GM23338 (cell line): ENCODE measurements around the gene ANKRD34B. TPM values are rescaled to one million over a fixed set of nuclear protein-coding genes. Genes with fewer than 3 reads are reported as not detected.

Experiments used
- ATAC-seq: fragments of 200-7000 bp; cut with Tn5 transposase; 3 replicates; pipeline ENCODE4 v1.9.1; 2020
- DNase-seq: peaks from one replicate; pipeline ENCODE4 v3.0.0-alpha.2; 2015; ENCODE audit warnings: low spot score
- H2AFZ ChIP-seq: fragments of 200-600 bp; sonication (generic); 2 replicates; pipeline ENCODE4 v1.8.0; 2016; ENCODE audit warnings: antibody characterized with exemption, mild to moderate bottlenecking, moderate library complexity
- H3F3A ChIP-seq: fragments of 200-600 bp; sonication (generic); replicated peaks from 2 replicates; pipeline ENCODE4 v1.8.0; 2017; ENCODE audit warnings: antibody characterized with exemption, mixed run types, low read depth
- H3K27ac ChIP-seq: fragments of 200-600 bp; sonication (generic); 2 replicates; pipeline ENCODE4 v1.6.1; 2016; ENCODE audit warnings: low read depth
- H3K27me3 ChIP-seq: fragments of 200-600 bp; sonication (generic); 2 replicates; pipeline ENCODE4 v1.8.0; 2016; ENCODE audit warnings: mild to moderate bottlenecking, mixed run types, moderate library complexity; ENCODE audit not compliant: insufficient read depth
- H3K36me3 ChIP-seq: fragments of 200-600 bp; sonication (generic); 2 replicates; pipeline ENCODE4 v1.8.0; 2016; ENCODE audit warnings: mild to moderate bottlenecking; ENCODE audit not compliant: insufficient read depth
- H3K4me1 ChIP-seq: fragments of 200-600 bp; sonication (generic); 2 replicates; pipeline ENCODE4 v1.8.0; 2016; ENCODE audit warnings: mild to moderate bottlenecking, moderate library complexity; ENCODE audit not compliant: insufficient read depth
- H3K4me2 ChIP-seq: fragments of 200-600 bp; sonication (generic); 2 replicates; pipeline ENCODE4 v1.7.1; 2017; ENCODE audit warnings: mixed run types
- H3K4me3 ChIP-seq: fragments of 200-600 bp; sonication (generic); 2 replicates; pipeline ENCODE4 v1.6.1; 2016; ENCODE audit warnings: mixed run types
- H3K79me2 ChIP-seq: fragments of 200-600 bp; sonication (generic); replicated peaks from 2 replicates; pipeline ENCODE4 v1.8.0; 2017; ENCODE audit warnings: mild to moderate bottlenecking; ENCODE audit not compliant: insufficient read depth
- H3K9me2 ChIP-seq: fragments of 200-600 bp; sonication (generic); 2 replicates; pipeline ENCODE4 v1.8.0; 2017; ENCODE audit not compliant: insufficient read depth
- H4K20me1 ChIP-seq: fragments of 200-600 bp; sonication (generic); replicated peaks from 2 replicates; pipeline ENCODE4 v1.8.0; 2017; ENCODE audit warnings: mild to moderate bottlenecking; ENCODE audit not compliant: insufficient read depth
- H3K27ac Mint-ChIP-seq: 2 replicates; pipeline ENCODE4 v1.8.0; 2020; ENCODE audit warnings: inconsistent platforms, mild to moderate bottlenecking, moderate library complexity, mixed read lengths
- H3K27me3 Mint-ChIP-seq: 3 replicates; pipeline ENCODE4 v1.8.0; 2022; ENCODE audit warnings: low read depth, mild to moderate bottlenecking, moderate library complexity, mixed read lengths, inconsistent platforms; ENCODE audit not compliant: insufficient read depth, poor library complexity
- H3K36me3 Mint-ChIP-seq: 3 replicates; pipeline ENCODE4 v1.8.0; 2021; ENCODE audit warnings: low read depth, mild to moderate bottlenecking, inconsistent platforms, moderate library complexity, mixed read lengths
- H3K4me1 Mint-ChIP-seq: 3 replicates; pipeline ENCODE4 v1.8.0; 2020; ENCODE audit warnings: mild to moderate bottlenecking, inconsistent platforms, mixed read lengths
- H3K4me3 Mint-ChIP-seq: 3 replicates; pipeline ENCODE4 v1.8.0; 2021; ENCODE audit warnings: moderate library complexity, mild to moderate bottlenecking, inconsistent platforms, mixed read lengths
- H3K9me3 Mint-ChIP-seq: 3 replicates; pipeline ENCODE4 v1.8.0; 2020; ENCODE audit warnings: moderate library complexity, mild to moderate bottlenecking, inconsistent platforms, mixed read lengths
- POLR2AphosphoS5 ChIP-seq: IDR thresholded peaks from 2 replicates; pipeline ENCODE4 v1.6.1; 2016; ENCODE audit warnings: antibody characterized with exemption, low read depth
- ZNF114 ChIP-seq: fragments of 250-450 bp; sonication (Bioruptor Pico); IDR thresholded peaks from 2 replicates; pipeline ENCODE4 v1.5.0; 2020; ENCODE audit warnings: mild to moderate bottlenecking, moderate library complexity
- ZNF331 ChIP-seq: fragments of 250-450 bp; sonication (Bioruptor Pico); IDR thresholded peaks from 2 replicates; pipeline ENCODE4 v1.5.0; 2020; ENCODE audit warnings: low read depth, mild to moderate bottlenecking, moderate library complexity
- polyA plus RNA-seq: library from polyadenylated mRNA; unstranded; fragments of >200 nt; fragmentation: Nextera tagmentation; extraction: Ambion mirVana; gene quantifications from 2 replicates; pipeline ENCODE4 v1.2.1, GENCODE V29; 2016
- total RNA-seq: library from RNA; depleted of rRNA; stranded (reverse); fragments of >200 nt; shearing (Covaris generic); gene quantifications from 2 replicates; pipeline ENCODE4 v1.2.3, GENCODE V29; 2014
- TF ChIP-seq, protein P1 (sequence below): fragments of 250-450 bp; sonication (Bioruptor Pico); IDR thresholded peaks from 2 replicates; pipeline ENCODE4 v1.5.0; 2020; ENCODE audit warnings: mild to moderate bottlenecking, moderate library complexity
- TF ChIP-seq, protein P2 (sequence below): IDR thresholded peaks from one replicate; pipeline ENCODE4 v1.6.1; 2018; ENCODE audit warnings: antibody characterized with exemption; ENCODE audit not compliant: unreplicated experiment

Gene ANKRD34B
- total and polyA plus RNA-seq, 2 experiments from 2014 or later = 1.6 to 2.9 TPM

DNA sequence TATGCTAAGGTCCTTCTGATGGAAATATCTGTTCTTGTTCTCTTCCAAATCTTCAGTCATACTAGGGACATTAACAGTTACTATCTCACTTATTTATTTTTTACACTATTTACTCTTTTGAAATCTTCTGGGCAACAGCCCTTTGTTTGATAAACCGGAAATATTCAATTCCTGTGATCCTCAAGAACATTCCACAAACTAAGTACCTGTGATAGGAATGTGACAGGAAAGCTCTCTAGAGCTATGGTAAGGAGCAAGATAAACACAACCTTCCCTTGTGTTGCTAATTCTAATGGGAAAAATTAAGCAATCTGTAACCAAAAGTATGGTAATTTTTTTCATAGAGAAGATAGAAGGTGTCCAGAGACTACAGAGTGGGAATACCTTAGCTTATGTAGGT lies 22.0 kb upstream of the ANKRD34B start (continued):
- TF ChIP-seq, protein P1, sequence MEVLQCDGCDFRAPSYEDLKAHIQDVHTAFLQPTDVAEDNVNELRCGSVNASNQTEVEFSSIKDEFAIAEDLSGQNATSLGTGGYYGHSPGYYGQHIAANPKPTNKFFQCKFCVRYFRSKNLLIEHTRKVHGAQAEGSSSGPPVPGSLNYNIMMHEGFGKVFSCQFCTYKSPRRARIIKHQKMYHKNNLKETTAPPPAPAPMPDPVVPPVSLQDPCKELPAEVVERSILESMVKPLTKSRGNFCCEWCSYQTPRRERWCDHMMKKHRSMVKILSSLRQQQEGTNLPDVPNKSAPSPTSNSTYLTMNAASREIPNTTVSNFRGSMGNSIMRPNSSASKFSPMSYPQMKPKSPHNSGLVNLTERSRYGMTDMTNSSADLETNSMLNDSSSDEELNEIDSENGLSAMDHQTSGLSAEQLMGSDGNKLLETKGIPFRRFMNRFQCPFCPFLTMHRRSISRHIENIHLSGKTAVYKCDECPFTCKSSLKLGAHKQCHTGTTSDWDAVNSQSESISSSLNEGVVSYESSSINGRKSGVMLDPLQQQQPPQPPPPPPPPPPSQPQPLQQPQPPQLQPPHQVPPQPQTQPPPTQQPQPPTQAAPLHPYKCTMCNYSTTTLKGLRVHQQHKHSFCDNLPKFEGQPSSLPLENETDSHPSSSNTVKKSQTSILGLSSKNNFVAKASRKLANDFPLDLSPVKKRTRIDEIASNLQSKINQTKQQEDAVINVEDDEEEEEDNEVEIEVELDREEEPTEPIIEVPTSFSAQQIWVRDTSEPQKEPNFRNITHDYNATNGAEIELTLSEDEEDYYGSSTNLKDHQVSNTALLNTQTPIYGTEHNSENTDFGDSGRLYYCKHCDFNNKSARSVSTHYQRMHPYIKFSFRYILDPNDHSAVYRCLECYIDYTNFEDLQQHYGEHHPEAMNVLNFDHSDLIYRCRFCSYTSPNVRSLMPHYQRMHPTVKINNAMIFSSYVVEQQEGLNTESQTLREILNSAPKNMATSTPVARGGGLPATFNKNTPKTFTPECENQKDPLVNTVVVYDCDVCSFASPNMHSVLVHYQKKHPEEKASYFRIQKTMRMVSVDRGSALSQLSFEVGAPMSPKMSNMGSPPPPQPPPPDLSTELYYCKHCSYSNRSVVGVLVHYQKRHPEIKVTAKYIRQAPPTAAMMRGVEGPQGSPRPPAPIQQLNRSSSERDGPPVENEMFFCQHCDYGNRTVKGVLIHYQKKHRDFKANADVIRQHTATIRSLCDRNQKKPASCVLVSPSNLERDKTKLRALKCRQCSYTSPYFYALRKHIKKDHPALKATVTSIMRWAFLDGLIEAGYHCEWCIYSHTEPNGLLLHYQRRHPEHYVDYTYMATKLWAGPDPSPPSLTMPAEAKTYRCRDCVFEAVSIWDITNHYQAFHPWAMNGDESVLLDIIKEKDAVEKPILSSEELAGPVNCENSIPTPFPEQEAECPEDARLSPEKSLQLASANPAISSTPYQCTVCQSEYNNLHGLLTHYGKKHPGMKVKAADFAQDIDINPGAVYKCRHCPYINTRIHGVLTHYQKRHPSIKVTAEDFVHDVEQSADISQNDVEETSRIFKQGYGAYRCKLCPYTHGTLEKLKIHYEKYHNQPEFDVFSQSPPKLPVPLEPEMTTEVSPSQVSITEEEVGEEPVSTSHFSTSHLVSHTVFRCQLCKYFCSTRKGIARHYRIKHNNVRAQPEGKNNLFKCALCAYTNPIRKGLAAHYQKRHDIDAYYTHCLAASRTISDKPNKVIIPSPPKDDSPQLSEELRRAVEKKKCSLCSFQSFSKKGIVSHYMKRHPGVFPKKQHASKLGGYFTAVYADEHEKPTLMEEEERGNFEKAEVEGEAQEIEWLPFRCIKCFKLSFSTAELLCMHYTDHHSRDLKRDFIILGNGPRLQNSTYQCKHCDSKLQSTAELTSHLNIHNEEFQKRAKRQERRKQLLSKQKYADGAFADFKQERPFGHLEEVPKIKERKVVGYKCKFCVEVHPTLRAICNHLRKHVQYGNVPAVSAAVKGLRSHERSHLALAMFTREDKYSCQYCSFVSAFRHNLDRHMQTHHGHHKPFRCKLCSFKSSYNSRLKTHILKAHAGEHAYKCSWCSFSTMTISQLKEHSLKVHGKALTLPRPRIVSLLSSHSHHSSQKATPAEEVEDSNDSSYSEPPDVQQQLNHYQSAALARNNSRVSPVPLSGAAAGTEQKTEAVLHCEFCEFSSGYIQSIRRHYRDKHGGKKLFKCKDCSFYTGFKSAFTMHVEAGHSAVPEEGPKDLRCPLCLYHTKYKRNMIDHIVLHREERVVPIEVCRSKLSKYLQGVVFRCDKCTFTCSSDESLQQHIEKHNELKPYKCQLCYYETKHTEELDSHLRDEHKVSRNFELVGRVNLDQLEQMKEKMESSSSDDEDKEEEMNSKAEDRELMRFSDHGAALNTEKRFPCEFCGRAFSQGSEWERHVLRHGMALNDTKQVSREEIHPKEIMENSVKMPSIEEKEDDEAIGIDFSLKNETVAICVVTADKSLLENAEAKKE = no peak

DNA sequence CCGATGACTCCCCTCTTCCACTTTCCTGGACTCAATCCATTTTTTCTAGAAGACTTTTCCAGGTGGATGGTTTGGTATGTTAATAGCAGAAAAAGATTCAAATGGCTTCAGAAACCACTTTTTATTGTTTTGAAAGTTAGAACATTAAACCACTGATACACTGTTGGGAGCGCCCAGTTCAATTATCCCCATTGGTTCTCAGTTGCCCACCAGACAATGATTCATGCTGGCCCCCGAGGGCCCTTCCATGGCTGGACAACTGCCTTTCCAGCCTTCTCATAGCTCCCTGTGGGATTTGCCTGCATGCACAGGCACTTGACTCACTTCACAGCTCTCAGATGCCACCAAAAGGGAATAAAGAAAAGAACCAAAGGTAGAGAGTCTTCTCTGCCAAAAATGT lies 21.3 kb upstream of the ANKRD34B start:
- DNase-seq (no peak), ATAC-seq (no peak)
- Histone ChIP-seq H2AFZ (no peak overlapping the region), H3K36me3 (no peaks in the 10 kb centered on the region), H3F3A (no peaks in the 10 kb centered on the region), H3K9me2 (no peaks in the 10 kb centered on the region), H4K20me1 (no peaks in the 10 kb centered on the region), H3K27ac (no peak overlapping the region), H3K4me1 (no peaks in the 10 kb centered on the region), H3K79me2 (no peaks in the 10 kb centered on the region), H3K4me3 (no peak overlapping the region), H3K27me3 (no peaks in the 10 kb centered on the region), H3K4me2 (no peak overlapping the region)
- Mint-ChIP-seq H3K4me3 (no peak overlapping the region), H3K9me3 (no peaks in the 10 kb centered on the region), H3K27ac (no peak overlapping the region), H3K4me1 (peaks cover 2% of the 10 kb centered on the region; the same call in 2 of the 3 replicates), H3K36me3 (no peaks in the 10 kb centered on the region), H3K27me3 (peaks cover 3% of the 10 kb centered on the region)
- TF ChIP-seq, protein P1 = no peak
- no peak for TF ChIP-seq ZNF114 (CRISPR knock-in tag)
- no peak for TF ChIP-seq POLR2AphosphoS5
- no peak for TF ChIP-seq ZNF331 (CRISPR knock-in tag)
- TF ChIP-seq, protein P2, sequence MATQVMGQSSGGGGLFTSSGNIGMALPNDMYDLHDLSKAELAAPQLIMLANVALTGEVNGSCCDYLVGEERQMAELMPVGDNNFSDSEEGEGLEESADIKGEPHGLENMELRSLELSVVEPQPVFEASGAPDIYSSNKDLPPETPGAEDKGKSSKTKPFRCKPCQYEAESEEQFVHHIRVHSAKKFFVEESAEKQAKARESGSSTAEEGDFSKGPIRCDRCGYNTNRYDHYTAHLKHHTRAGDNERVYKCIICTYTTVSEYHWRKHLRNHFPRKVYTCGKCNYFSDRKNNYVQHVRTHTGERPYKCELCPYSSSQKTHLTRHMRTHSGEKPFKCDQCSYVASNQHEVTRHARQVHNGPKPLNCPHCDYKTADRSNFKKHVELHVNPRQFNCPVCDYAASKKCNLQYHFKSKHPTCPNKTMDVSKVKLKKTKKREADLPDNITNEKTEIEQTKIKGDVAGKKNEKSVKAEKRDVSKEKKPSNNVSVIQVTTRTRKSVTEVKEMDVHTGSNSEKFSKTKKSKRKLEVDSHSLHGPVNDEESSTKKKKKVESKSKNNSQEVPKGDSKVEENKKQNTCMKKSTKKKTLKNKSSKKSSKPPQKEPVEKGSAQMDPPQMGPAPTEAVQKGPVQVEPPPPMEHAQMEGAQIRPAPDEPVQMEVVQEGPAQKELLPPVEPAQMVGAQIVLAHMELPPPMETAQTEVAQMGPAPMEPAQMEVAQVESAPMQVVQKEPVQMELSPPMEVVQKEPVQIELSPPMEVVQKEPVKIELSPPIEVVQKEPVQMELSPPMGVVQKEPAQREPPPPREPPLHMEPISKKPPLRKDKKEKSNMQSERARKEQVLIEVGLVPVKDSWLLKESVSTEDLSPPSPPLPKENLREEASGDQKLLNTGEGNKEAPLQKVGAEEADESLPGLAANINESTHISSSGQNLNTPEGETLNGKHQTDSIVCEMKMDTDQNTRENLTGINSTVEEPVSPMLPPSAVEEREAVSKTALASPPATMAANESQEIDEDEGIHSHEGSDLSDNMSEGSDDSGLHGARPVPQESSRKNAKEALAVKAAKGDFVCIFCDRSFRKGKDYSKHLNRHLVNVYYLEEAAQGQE = no peak
